Loucy (cell line): ENCODE results near the gene PREX1.

Experiments used
- H2AFZ ChIP-seq: fragments of 200-600 bp; sonication (generic); 2 replicates; pipeline ENCODE4 v1.6.0; 2016; ENCODE audit warnings: antibody characterized with exemption, mild to moderate bottlenecking, low read length, moderate library complexity
- H3F3A ChIP-seq: fragments of 200-600 bp; 2 replicates; pipeline ENCODE4 v1.6.0; 2016; ENCODE audit warnings: antibody characterized with exemption, low read depth, mild to moderate bottlenecking
- H3K27me3 ChIP-seq: fragments of 200-600 bp; sonication (generic); 2 replicates; pipeline ENCODE4 v1.6.1; 2014; ENCODE audit warnings: low read length, mild to moderate bottlenecking; ENCODE audit not compliant: insufficient read depth, poor library complexity, severe bottlenecking
- H3K36me3 ChIP-seq: fragments of 200-600 bp; sonication (generic); 2 replicates; pipeline ENCODE4 v1.6.1; 2016; ENCODE audit warnings: low read length; ENCODE audit not compliant: insufficient read depth
- H3K4me1 ChIP-seq: fragments of 200-600 bp; sonication (generic); 2 replicates; pipeline ENCODE4 v1.5.1; 2014; ENCODE audit warnings: low read length, mild to moderate bottlenecking; ENCODE audit not compliant: insufficient read depth, poor library complexity, severe bottlenecking
- H3K4me2 ChIP-seq: fragments of 200-600 bp; sonication (generic); 2 replicates; pipeline ENCODE4 v1.6.0; 2014; ENCODE audit warnings: antibody characterized with exemption, low read length, low read depth, mild to moderate bottlenecking; ENCODE audit not compliant: poor library complexity, severe bottlenecking
- H3K4me3 ChIP-seq: fragments of 200-600 bp; sonication (generic); 2 replicates; pipeline ENCODE4 v1.5.1; 2014; ENCODE audit warnings: low read length, mild to moderate bottlenecking, mixed read lengths; ENCODE audit not compliant: poor library complexity, severe bottlenecking
- H3K79me2 ChIP-seq: fragments of 200-600 bp; sonication (generic); 2 replicates; pipeline ENCODE4 v1.6.1; 2014; ENCODE audit warnings: low read length; ENCODE audit not compliant: insufficient read depth
- H3K9ac ChIP-seq: fragments of 200-600 bp; sonication (generic); 2 replicates; pipeline ENCODE4 v1.6.0; 2014; ENCODE audit warnings: mild to moderate bottlenecking, low read depth, low read length, moderate library complexity; ENCODE audit not compliant: poor library complexity, severe bottlenecking
- H3K9me2 ChIP-seq: fragments of 200-600 bp; sonication (generic); replicated peaks from 2 replicates; pipeline ENCODE4 v1.6.1; 2016; ENCODE audit warnings: low read depth, low read length, mixed read lengths
- H3K9me3 ChIP-seq: fragments of 200-600 bp; sonication (generic); 2 replicates; pipeline ENCODE4 v1.6.1; 2014; ENCODE audit warnings: mild to moderate bottlenecking, antibody characterized with exemption, low read length, low read depth; ENCODE audit not compliant: insufficient read depth
- H4K20me1 ChIP-seq: fragments of 200-600 bp; sonication (generic); 2 replicates; pipeline ENCODE4 v1.6.0; 2014; ENCODE audit warnings: antibody characterized with exemption, low read length, mild to moderate bottlenecking; ENCODE audit not compliant: insufficient read depth, poor library complexity, severe bottlenecking
- CTCF ChIP-seq: fragments of 200-600 bp; sonication (generic); conservative IDR thresholded peaks from 2 replicates; pipeline ENCODE4 v1.5.1; 2014; ENCODE audit warnings: mild to moderate bottlenecking, antibody characterized with exemption, low read length
- EZH2phosphoT487 ChIP-seq: fragments of 200-600 bp; IDR thresholded peaks from 2 replicates; pipeline ENCODE4 v1.6.1; 2018; ENCODE audit warnings: antibody characterized with exemption, mild to moderate bottlenecking, moderate library complexity, borderline replicate concordance

Gene PREX1

GRCh38 chr20:48711044-48711428, 116.8 kb downstream of the PREX1 start:
- Histone ChIP-seq H3K9ac (no peak overlapping the region), H3K36me3 (peaks cover 19% of the 10 kb centered on the region; the same call in 1 of the 2 replicates), H3F3A (no peaks in the 10 kb centered on the region), H3K79me2 (peaks cover 2% of the 10 kb centered on the region; the same call in 1 of the 2 replicates), H3K4me1 (peaks cover 7% of the 10 kb centered on the region), H3K4me2 (no peak overlapping the region), H3K9me2 (no peaks in the 10 kb centered on the region), H3K4me3 (no peak overlapping the region), H2AFZ (no peak overlapping the region), H4K20me1 (no peaks in the 10 kb centered on the region), H3K27me3 (no peaks in the 10 kb centered on the region), H3K9me3 (no peaks in the 10 kb centered on the region)
- TF ChIP-seq EZH2phosphoT487 (no peak), CTCF (no peak)

GRCh38 chr20:48710341-48711043, 117.3 kb downstream of the PREX1 start:
- no peak overlapping the region for H3K4me3 ChIP-seq
- no peak overlapping the region for H3K9ac ChIP-seq
- H4K20me1 ChIP-seq: no peaks in the 10 kb centered on the region
- H3K9me3 ChIP-seq: no peaks in the 10 kb centered on the region
- no peaks in the 10 kb centered on the region for H3K27me3 ChIP-seq
- peaks cover 2% of the 10 kb centered on the region; the same call in 1 of the 2 replicates for H3K79me2 ChIP-seq
- H3K4me1 ChIP-seq: peaks cover 1% of the 10 kb centered on the region
- H3F3A ChIP-seq: no peaks in the 10 kb centered on the region
- TF ChIP-seq EZH2phosphoT487 (no peak), CTCF (no peak)
- H3K4me2 ChIP-seq: no peak overlapping the region
- H3K9me2 ChIP-seq: no peaks in the 10 kb centered on the region
- peaks cover 24% of the 10 kb centered on the region; the same call in 1 of the 2 replicates for H3K36me3 ChIP-seq
- no peak overlapping the region for H2AFZ ChIP-seq

- Histone ChIP-seq H3K36me3 (peaks cover 26% of the 10 kb centered on the region; the same call in 1 of the 2 replicates), H3F3A (no peaks in the 10 kb centered on the region), H3K9me2 (no peaks in the 10 kb centered on the region), H3K79me2 (peaks cover 2% of the 10 kb centered on the region; the same call in 1 of the 2 replicates), H3K27me3 (no peaks in the 10 kb centered on the region), H3K9me3 (no peaks in the 10 kb centered on the region), H3K4me1 (no peaks in the 10 kb centered on the region), H3K4me3 (no peak overlapping the region), H3K4me2 (no peak overlapping the region), H2AFZ (no peak overlapping the region), H3K9ac (no peak overlapping the region), H4K20me1 (no peaks in the 10 kb centered on the region)
- no peak for TF ChIP-seq CTCF
- TF ChIP-seq EZH2phosphoT487: no peak
Measured at GRCh38 chr20:48709744-48710143, 118.1 kb downstream of the PREX1 start.
